Measurements from ENCODE around the gene SLC35G3. TPM values are rescaled to one million over a fixed set of nuclear protein-coding genes. Genes with fewer than 3 reads are reported as not detected.
"Not testable (repeated sequence)": the region's sequence is repeated elsewhere in the genome, so short reads cannot be mapped to it uniquely, and the experiment has no call there.

Gene SLC35G3
- total RNA-seq (not detected), polyA plus RNA-seq (not detected)
- long read RNA-seq, donor 1 = 0 reads
- long read RNA-seq, donor 2 = 0 reads

DNA sequence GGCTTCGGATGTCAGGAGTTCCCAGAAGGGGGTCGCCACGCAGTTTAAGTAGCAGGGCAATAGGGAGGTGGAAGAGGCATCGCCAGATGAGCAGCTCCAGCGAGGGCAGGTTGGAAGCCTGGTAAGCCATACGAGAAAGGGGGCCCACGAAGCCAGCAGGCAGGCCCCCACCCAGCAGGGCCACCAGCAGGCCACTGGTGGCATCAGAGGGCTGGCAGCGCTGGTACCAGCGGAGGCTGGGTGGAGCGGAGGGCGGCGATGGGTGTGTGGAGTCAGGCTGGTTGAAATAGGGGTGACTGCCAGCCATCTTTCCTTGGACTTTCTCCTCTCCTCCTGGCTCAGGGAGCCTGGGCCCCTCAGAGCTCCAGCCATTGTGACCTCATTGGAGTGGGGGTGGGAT is at the start of gene SLC35G3:
TSS of gene SLC35G3 (minus strand) at position 393 of the 400 bp plus-strand sequence. CDS start at position 307, 86 bp downstream.
- H3K36me3 ChIP-seq (ENCODE audit: insufficient read depth in 1 of 2, low read depth in 1 of 2); H3K9me3 ChIP-seq; H3K4me3 ChIP-seq; H3K27me3 ChIP-seq (ENCODE audit: insufficient read depth in 3 of 3, low read length in 2 of 3); DNase-seq; ATAC-seq; intact Hi-C loops (cut with DNase I); H3K4me1 ChIP-seq; H3K27ac ChIP-seq: not testable (repeated sequence)
- 91 to 96% (median 92%) methylated on average over 11 to 12 of the region's 12 CpGs for WGBS, 3 donors

DNA sequence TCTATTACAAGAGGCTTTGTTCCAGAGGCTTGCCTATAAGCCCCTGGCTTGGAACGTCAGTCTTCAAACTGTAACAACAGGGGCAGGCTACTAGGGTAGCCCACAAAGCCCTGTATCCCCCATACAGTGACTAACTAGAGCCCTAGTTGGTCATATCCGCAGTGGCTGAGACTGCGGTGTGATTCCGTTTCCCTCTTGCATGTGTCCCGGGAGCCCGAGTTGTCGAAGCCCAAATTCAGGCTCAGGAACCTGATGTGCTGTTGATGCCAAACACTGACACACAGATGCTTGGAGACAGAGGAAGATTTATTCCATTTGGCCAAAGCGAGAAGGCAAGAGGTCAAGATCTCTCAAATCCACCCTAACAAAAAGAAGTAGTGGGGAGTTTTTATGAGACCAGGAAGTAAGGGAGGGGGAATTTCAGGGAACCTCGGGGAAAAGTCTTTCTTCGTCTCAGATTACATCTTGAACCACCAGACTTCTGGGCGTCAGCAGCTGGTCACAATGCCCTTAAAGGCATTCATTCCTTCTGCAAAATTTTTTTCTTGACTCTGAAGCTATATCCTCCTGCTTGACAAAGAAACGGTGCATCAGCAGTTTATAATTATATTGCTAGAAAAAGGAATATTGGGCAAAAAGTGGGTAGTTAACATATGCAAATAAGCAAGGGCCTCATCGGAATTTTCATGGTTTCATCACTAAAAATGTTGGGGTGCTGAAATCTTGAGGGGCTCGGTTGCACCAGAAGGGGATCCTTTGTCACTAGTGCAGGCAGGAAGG is 49.6 kb upstream of the SLC35G3 start:
- intact Hi-C loops (cut with DNase I) = loop anchor here in 1 of 2 donors (1.0 to 10.0 kb wide), 3 partner anchors 11 to 97 kb away; partner anchors contain the start of gene UNC45B
- peak; percentile 17 to 48 (median 38) for ATAC-seq
- WGBS, 3 donors = 5 to 11% (median 7%) methylated on average over 14 of the region's 14 CpGs
- peak overlapping the region; percentile 89 for H3K4me3 ChIP-seq
- no peaks in the 10 kb centered on the region for H3K9me3 ChIP-seq
- peak; percentile 58 to 79 for DNase-seq
- H3K4me1 ChIP-seq = peaks cover 25% of the 10 kb centered on the region
- peaks cover 0 to 9% of the 10 kb centered on the region in 2 donors for H3K36me3 ChIP-seq (ENCODE audit: insufficient read depth in 1 of 2, low read depth in 1 of 2)
- no peaks in the 10 kb centered on the region for H3K27me3 ChIP-seq (ENCODE audit: insufficient read depth in 3 of 3, low read length in 2 of 3)
- TF ChIP-seq, protein P1, sequence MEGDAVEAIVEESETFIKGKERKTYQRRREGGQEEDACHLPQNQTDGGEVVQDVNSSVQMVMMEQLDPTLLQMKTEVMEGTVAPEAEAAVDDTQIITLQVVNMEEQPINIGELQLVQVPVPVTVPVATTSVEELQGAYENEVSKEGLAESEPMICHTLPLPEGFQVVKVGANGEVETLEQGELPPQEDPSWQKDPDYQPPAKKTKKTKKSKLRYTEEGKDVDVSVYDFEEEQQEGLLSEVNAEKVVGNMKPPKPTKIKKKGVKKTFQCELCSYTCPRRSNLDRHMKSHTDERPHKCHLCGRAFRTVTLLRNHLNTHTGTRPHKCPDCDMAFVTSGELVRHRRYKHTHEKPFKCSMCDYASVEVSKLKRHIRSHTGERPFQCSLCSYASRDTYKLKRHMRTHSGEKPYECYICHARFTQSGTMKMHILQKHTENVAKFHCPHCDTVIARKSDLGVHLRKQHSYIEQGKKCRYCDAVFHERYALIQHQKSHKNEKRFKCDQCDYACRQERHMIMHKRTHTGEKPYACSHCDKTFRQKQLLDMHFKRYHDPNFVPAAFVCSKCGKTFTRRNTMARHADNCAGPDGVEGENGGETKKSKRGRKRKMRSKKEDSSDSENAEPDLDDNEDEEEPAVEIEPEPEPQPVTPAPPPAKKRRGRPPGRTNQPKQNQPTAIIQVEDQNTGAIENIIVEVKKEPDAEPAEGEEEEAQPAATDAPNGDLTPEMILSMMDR (IDR thresholded peaks at IDR 0.05) = no peak
- H3K27ac ChIP-seq = peak overlapping the region; percentile 91

DNA sequence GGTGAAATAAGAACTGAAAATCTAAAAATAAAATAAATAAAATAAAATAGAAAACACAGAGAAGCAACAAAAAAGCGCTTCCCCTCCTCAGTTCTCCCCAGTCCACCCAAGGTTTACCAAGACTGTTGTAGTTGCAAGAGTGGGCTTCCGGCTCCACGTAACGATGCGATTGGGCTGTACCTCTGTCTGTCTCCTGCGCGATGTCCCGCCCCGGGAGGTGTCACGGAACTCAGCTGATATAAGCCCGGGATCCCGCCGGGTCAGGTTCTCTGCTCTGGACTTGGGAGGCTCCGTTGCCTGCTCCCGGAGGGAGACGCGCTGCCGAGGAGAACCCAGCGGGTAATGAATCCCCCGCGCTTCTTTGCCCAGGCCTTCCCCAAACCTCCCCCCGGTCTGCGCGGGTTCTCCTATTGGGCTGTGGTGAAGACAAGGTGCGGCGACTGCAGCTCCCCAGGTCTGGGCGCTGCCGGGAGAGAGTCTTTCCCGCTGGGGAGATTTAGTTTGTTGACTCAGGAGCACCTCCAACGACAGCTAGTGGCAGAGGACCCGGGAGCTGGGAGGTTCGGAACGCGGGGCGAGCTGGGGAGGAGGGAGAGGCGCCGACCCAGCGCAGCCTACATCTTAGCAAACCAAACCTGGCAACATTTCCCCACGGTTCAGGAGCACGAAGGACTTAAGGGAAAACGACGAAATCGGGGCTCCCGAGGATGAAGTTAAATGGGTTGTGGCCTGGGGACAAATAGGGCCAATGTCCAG is 48.8 kb upstream of the SLC35G3 start, which contains the start of gene SLFN5:
TSS of gene SLFN5 (plus strand) at position 268 of the 756 bp plus-strand sequence. CDS start 15,619 bp downstream, outside the sequence.
- no peaks in the 10 kb centered on the region for H3K9me3 ChIP-seq
- 0 to 1% (median 0%) methylated on average over 44 of the region's 44 CpGs for WGBS, 3 donors
- intact Hi-C loops (cut with DNase I) = loop anchor here in 1 of 2 donors (1.0 to 10.0 kb wide), 3 partner anchors 11 to 96 kb away; partner anchors contain the start of gene UNC45B

DNA sequence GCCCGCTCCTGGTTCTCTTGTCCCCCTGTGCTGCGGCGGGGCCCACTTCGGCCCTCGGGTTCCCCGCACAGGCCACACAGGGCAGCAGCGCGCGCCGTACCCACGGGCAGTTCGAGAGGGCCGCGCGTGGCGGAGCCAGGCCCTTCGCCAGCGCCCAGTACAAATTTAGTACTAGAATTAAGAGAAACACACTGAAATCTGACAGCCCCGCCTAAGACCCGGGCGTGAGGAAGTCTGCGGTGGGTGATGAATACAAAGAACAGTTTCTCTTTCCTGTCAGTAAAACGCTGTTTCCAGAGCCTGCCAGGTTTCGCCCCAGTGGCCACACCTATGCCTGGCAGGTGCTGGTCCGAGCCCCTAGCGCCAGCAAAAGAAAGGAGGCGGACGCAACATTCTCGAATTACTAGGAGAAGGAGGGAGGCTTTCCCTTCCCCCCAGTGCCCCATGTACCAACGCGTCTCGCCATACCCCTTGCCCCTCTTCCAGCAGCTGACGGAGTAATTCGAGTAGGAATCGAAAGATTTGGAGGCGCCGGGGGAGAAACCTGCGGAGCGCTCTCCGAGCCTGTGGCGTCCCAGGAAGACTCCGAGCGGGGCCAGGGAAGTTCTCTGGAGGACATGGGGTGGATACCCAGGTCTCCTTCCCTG is 48.1 kb upstream of the SLC35G3 start:
- peaks cover 0 to 2% of the 10 kb centered on the region in 2 donors for H3K36me3 ChIP-seq (ENCODE audit: insufficient read depth in 1 of 2, low read depth in 1 of 2)
- H3K4me3 ChIP-seq = peak overlapping the region; percentile 89
- ATAC-seq = peak; percentile 74 to 82 (median 78)
- intact Hi-C loops (cut with DNase I) = loop anchor here in 1 of 2 donors (2.0 to 10.0 kb wide), 2 partner anchors 73 to 95 kb away; partner anchors contain the start of gene UNC45B
- no peaks in the 10 kb centered on the region for H3K27me3 ChIP-seq (ENCODE audit: insufficient read depth in 3 of 3, low read length in 2 of 3)
- peaks cover 25% of the 10 kb centered on the region for H3K4me1 ChIP-seq
- TF ChIP-seq, protein P1 (IDR thresholded peaks at IDR 0.05) = peak; percentile 37
- peak; percentile 59 to 82 for DNase-seq
- H3K9me3 ChIP-seq = no peaks in the 10 kb centered on the region
- H3K27ac ChIP-seq = peak overlapping the region; percentile 91
- 2 to 3% (median 3%) methylated on average over 42 to 43 of the region's 43 CpGs for WGBS, 3 donors

More for the DNA sequence above, 48.8 kb upstream of the SLC35G3 start, which contains the start of gene SLFN5:
- H3K36me3 ChIP-seq (ENCODE audit: insufficient read depth in 1 of 2, low read depth in 1 of 2) = peaks cover 0 to 5% of the 10 kb centered on the region in 2 donors
- TF ChIP-seq, protein P1 (IDR thresholded peaks at IDR 0.05) = no peak
- peak; percentile 93 to 96 (median 94) for ATAC-seq
- H3K4me1 ChIP-seq = peaks cover 25% of the 10 kb centered on the region
- peak; percentile 93 to 96 for DNase-seq
- H3K27ac ChIP-seq = peak within 1 kb of the TSS; percentile 91
- H3K4me3 ChIP-seq = peak within 1 kb of the TSS; percentile 89
- H3K27me3 ChIP-seq (ENCODE audit: insufficient read depth in 3 of 3, low read length in 2 of 3) = no peaks in the 10 kb centered on the region
